PC-3 (cell line): ENCODE results near the gene AZIN2.

Experiments
- CTCF ChIP-seq: fragments of 300-600 bp; sonication (generic); conservative IDR thresholded peaks from 2 replicates; pipeline ENCODE4 v1.5.1; 2017; ENCODE audit warnings: antibody characterized with exemption, low read depth, mild to moderate bottlenecking, low read length
- EZH2 ChIP-seq: fragments of 300-600 bp; sonication (generic); IDR thresholded peaks from one replicate; pipeline ENCODE4 v1.6.1; 2017; ENCODE audit warnings: antibody characterized with exemption, mild to moderate bottlenecking, low read length; ENCODE audit not compliant: unreplicated experiment
- EZH2phosphoT487 ChIP-seq: fragments of 300-600 bp; sonication (generic); IDR thresholded peaks from 2 replicates; pipeline ENCODE4 v1.6.1; 2018; ENCODE audit warnings: mild to moderate bottlenecking, antibody characterized with exemption, low read length, borderline replicate concordance

GRCh38 chr1:33157131-33157530 is 76.2 kb downstream of the AZIN2 start:
- TF ChIP-seq EZH2phosphoT487 (no peak), CTCF (no peak), EZH2 (no peak)
